Measurements from ENCODE around the gene GPR162.

GPR162 gene

GRCh38 chr12:6821591-6822425 is at the start of gene GPR162:
GPR162 (plus strand) TSS chr12:6821821; CDS start chr12:6823899, 2,078 bp downstream.
- no peak for DNase-seq (ENCODE audit: low read depth in 2 of 2, low spot score in 1 of 2)

GRCh38 chr12:6772331-6772695 is 49.3 kb upstream of the GPR162 start, which contains the start of gene LAG3:
LAG3 (plus strand) TSS chr12:6772520; CDS start chr12:6772853, 333 bp downstream.
- peak; percentile 48 to 54 for DNase-seq (ENCODE audit: low read depth in 2 of 2, low spot score in 1 of 2)

- no peak for DNase-seq (ENCODE audit: low read depth in 2 of 2, low spot score in 1 of 2)
Measured at GRCh38 chr12:6772726-6773589, 48.7 kb upstream of the GPR162 start.

- peak; percentile 61 to 73 for DNase-seq (ENCODE audit: low read depth in 2 of 2, low spot score in 1 of 2)
Measured at GRCh38 chr12:6773590-6774351, 47.9 kb upstream of the GPR162 start.

- DNase-seq (ENCODE audit: low read depth in 2 of 2, low spot score in 1 of 2): peak in 1 of 2 donors; percentile 40
Measured at GRCh38 chr12:6774499-6775062, 47.0 kb upstream of the GPR162 start.

- DNase-seq (ENCODE audit: low read depth in 2 of 2, low spot score in 1 of 2): no peak
Measured at GRCh38 chr12:6775185-6776174, 46.1 kb upstream of the GPR162 start.

- DNase-seq (ENCODE audit: low read depth in 2 of 2, low spot score in 1 of 2): no peak
Measured at GRCh38 chr12:6777386-6777785, 44.2 kb upstream of the GPR162 start.

GRCh38 chr12:6778217-6778573 is 43.4 kb upstream of the GPR162 start:
- DNase-seq (ENCODE audit: low read depth in 2 of 2, low spot score in 1 of 2): no peak

- peak; percentile 71 to 75 for DNase-seq (ENCODE audit: low read depth in 2 of 2, low spot score in 1 of 2)
Measured at GRCh38 chr12:6778574-6779550, 42.8 kb upstream of the GPR162 start.

- DNase-seq (ENCODE audit: low read depth in 2 of 2, low spot score in 1 of 2): no peak
Measured at GRCh38 chr12:6779708-6780432, 41.8 kb upstream of the GPR162 start.

- DNase-seq (ENCODE audit: low read depth in 2 of 2, low spot score in 1 of 2): no peak
Measured at GRCh38 chr12:6780573-6780972, 41.0 kb upstream of the GPR162 start.

GRCh38 chr12:6782119-6782518 is 39.5 kb upstream of the GPR162 start:
- no peak for DNase-seq (ENCODE audit: low read depth in 2 of 2, low spot score in 1 of 2)

- DNase-seq (ENCODE audit: low read depth in 2 of 2, low spot score in 1 of 2): no peak
Measured at GRCh38 chr12:6782850-6783566, 38.6 kb upstream of the GPR162 start.

GRCh38 chr12:6783828-6784227 is 37.8 kb upstream of the GPR162 start:
- no peak for DNase-seq (ENCODE audit: low read depth in 2 of 2, low spot score in 1 of 2)

- no peak for DNase-seq (ENCODE audit: low read depth in 2 of 2, low spot score in 1 of 2)
Measured at GRCh38 chr12:6784296-6784695, 37.3 kb upstream of the GPR162 start.

- DNase-seq (ENCODE audit: low read depth in 2 of 2, low spot score in 1 of 2): no peak
Measured at GRCh38 chr12:6784761-6785160, 36.9 kb upstream of the GPR162 start.

- DNase-seq (ENCODE audit: low read depth in 2 of 2, low spot score in 1 of 2): no peak
Measured at GRCh38 chr12:6786416-6787094, 35.1 kb upstream of the GPR162 start.
